ENCODE data around the gene MINDY4. TPM values are rescaled to one million over a fixed set of nuclear protein-coding genes. Genes with fewer than 3 reads are reported as not detected.

Gene MINDY4
- total and polyA plus RNA-seq, 8 donors, result 2.9 to 4.9 (median 3.6) TPM

GRCh38 chr7:30726296-30727006, 44.8 kb upstream of the MINDY4 start:
- no peak for DNase-seq
- Histone ChIP-seq H3K36me3 (no peaks in the 10 kb centered on the region), H3K27ac (no peak overlapping the region), H3K9me3 (no peaks in the 10 kb centered on the region), H3K4me3 (no peak overlapping the region), H3K27me3 (no peaks in the 10 kb centered on the region), H3K4me1 (no peaks in the 10 kb centered on the region)
- no peak for FAIRE-seq
- 95 to 97% methylated on average over 7 of the region's 7 CpGs for WGBS, 2 donors
- TF ChIP-seq, protein P1, sequence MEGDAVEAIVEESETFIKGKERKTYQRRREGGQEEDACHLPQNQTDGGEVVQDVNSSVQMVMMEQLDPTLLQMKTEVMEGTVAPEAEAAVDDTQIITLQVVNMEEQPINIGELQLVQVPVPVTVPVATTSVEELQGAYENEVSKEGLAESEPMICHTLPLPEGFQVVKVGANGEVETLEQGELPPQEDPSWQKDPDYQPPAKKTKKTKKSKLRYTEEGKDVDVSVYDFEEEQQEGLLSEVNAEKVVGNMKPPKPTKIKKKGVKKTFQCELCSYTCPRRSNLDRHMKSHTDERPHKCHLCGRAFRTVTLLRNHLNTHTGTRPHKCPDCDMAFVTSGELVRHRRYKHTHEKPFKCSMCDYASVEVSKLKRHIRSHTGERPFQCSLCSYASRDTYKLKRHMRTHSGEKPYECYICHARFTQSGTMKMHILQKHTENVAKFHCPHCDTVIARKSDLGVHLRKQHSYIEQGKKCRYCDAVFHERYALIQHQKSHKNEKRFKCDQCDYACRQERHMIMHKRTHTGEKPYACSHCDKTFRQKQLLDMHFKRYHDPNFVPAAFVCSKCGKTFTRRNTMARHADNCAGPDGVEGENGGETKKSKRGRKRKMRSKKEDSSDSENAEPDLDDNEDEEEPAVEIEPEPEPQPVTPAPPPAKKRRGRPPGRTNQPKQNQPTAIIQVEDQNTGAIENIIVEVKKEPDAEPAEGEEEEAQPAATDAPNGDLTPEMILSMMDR (IDR thresholded peaks at IDR 0.05), result no peak
- intact Hi-C loops (cut with DNase I), result no loop called here
- ATAC-seq, result no peak

GRCh38 chr7:30727061-30727945, 43.9 kb upstream of the MINDY4 start:
- FAIRE-seq, result no peak
- ATAC-seq, result peak in 1 of 4 donors; percentile 49
- TF ChIP-seq, protein P1 (IDR thresholded peaks at IDR 0.05), result no peak

GRCh38 chr7:30728591-30729100, 42.6 kb upstream of the MINDY4 start:
- ATAC-seq, result no peak
- H3K27me3 ChIP-seq, result no peaks in the 10 kb centered on the region
- no peak for FAIRE-seq
- H3K4me3 ChIP-seq, result no peak overlapping the region
- WGBS, 2 donors, result 76 to 79% methylated on average over 6 of the region's 6 CpGs
- no peak for DNase-seq
- H3K9me3 ChIP-seq, result no peaks in the 10 kb centered on the region
- H3K36me3 ChIP-seq, result no peaks in the 10 kb centered on the region
- no peaks in the 10 kb centered on the region for H3K4me1 ChIP-seq
- no peak overlapping the region for H3K27ac ChIP-seq
- intact Hi-C loops (cut with DNase I), result no loop called here
- TF ChIP-seq, protein P1 (IDR thresholded peaks at IDR 0.05), result no peak

More at GRCh38 chr7:30727061-30727945, 43.9 kb upstream of the MINDY4 start:
- Histone ChIP-seq H3K27me3 (no peaks in the 10 kb centered on the region), H3K9me3 (no peaks in the 10 kb centered on the region), H3K36me3 (no peaks in the 10 kb centered on the region), H3K4me3 (no peak overlapping the region), H3K4me1 (no peaks in the 10 kb centered on the region), H3K27ac (no peak overlapping the region)
- intact Hi-C loops (cut with DNase I), result no loop called here
- DNase-seq, result no peak
- 72 to 73% methylated on average over 8 of the region's 8 CpGs for WGBS, 2 donors

DNA sequence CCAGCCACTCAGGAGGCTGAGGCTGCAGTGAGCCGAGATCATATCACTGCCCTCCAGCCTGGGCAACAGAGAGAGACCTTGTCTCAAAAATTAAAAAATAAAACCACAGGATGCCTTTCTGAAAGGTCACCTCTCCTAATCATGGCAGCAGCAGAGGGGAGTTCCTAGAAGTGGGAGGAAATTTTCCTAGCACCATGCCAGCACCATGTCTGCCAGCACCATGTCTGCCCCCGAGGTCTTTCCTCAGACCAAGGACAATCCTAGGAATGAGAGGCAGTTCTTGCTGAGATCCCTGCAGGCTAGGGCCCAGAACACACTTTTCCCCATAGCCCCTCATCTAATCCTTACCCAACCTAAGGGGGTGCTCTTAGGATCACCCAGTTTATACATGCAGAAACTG, 41.6 kb upstream of the MINDY4 start:
- Histone ChIP-seq H3K27ac (no peak overlapping the region), H3K36me3 (no peaks in the 10 kb centered on the region), H3K4me1 (no peaks in the 10 kb centered on the region), H3K4me3 (no peak overlapping the region), H3K27me3 (no peaks in the 10 kb centered on the region), H3K9me3 (no peaks in the 10 kb centered on the region)
- FAIRE-seq (no peak), DNase-seq (no peak), ATAC-seq (no peak)
- intact Hi-C loops (cut with DNase I), result no loop called here
- 50 to 62% methylated on average over 2 of the region's 2 CpGs for WGBS, 2 donors
- TF ChIP-seq, protein P1 (IDR thresholded peaks at IDR 0.05), result no peak
